HG03442 (cell line): ENCODE results near the gene FGF8.
A peak's percentile ranks its signal among the peaks of the same experiment; 100 is the strongest.
"Not testable (repeated sequence)": the region's sequence is repeated elsewhere in the genome, so short reads cannot be mapped to it uniquely, and the experiment has no call there.

Experiments
- ATAC-seq: cut with Tn5 transposase; IDR thresholded peaks from one replicate; pipeline ENCODE4 v1.9.1; 2021; ENCODE audit warnings: mild to moderate bottlenecking, moderate library complexity; ENCODE audit not compliant: unreplicated experiment

Gene FGF8

GRCh38 chr10:101775273-101776160 is at the start of gene FGF8:
FGF8 (minus strand) TSS chr10:101776114; CDS start chr10:101775900, 214 bp downstream.
- no peak for ATAC-seq

GRCh38 chr10:101824736-101825135 is 48.8 kb upstream of the FGF8 start:
- no peak for ATAC-seq

- ATAC-seq: peak; percentile 14
Measured at GRCh38 chr10:101818872-101819633, 43.1 kb upstream of the FGF8 start.

GRCh38 chr10:101818119-101818871 is 42.4 kb upstream of the FGF8 start, which contains the start of gene OGA:
OGA (minus strand) TSS chr10:101818444; CDS start chr10:101818022, 422 bp downstream.
- peak; percentile 85 for ATAC-seq

GRCh38 chr10:101817337-101818118 is 41.6 kb upstream of the FGF8 start:
- no peak for ATAC-seq

GRCh38 chr10:101816913-101817336 is 41.0 kb upstream of the FGF8 start:
- ATAC-seq: no peak

GRCh38 chr10:101816376-101816775 is 40.5 kb upstream of the FGF8 start:
- ATAC-seq: no peak

GRCh38 chr10:101814466-101815071 is 38.7 kb upstream of the FGF8 start:
- no peak for ATAC-seq

GRCh38 chr10:101812606-101813005 is 36.7 kb upstream of the FGF8 start:
- no peak for ATAC-seq

- no peak for ATAC-seq
Measured at GRCh38 chr10:101807158-101807557, 31.2 kb upstream of the FGF8 start.

GRCh38 chr10:101803511-101803910 is 27.6 kb upstream of the FGF8 start:
- ATAC-seq: no peak

GRCh38 chr10:101797403-101798059 is 21.6 kb upstream of the FGF8 start:
- ATAC-seq: no peak

GRCh38 chr10:101793526-101793925 is 17.6 kb upstream of the FGF8 start:
- ATAC-seq: no peak

- ATAC-seq: no peak
Measured at GRCh38 chr10:101789686-101790085, 13.8 kb upstream of the FGF8 start.

GRCh38 chr10:101789231-101789630 is 13.3 kb upstream of the FGF8 start:
- not testable (repeated sequence) for ATAC-seq

- no peak for ATAC-seq
Measured at GRCh38 chr10:101785801-101786200, 9.9 kb upstream of the FGF8 start.

GRCh38 chr10:101784558-101784957 is 8.6 kb upstream of the FGF8 start:
- no peak for ATAC-seq

- no peak for ATAC-seq
Measured at GRCh38 chr10:101783736-101784118, 7.8 kb upstream of the FGF8 start.
